ENCODE results near the gene AMY1A.
"Not testable (repeated sequence)": the region's sequence is repeated elsewhere in the genome, so short reads cannot be mapped to it uniquely, and the experiment has no call there.

AMY1A gene

DNA sequence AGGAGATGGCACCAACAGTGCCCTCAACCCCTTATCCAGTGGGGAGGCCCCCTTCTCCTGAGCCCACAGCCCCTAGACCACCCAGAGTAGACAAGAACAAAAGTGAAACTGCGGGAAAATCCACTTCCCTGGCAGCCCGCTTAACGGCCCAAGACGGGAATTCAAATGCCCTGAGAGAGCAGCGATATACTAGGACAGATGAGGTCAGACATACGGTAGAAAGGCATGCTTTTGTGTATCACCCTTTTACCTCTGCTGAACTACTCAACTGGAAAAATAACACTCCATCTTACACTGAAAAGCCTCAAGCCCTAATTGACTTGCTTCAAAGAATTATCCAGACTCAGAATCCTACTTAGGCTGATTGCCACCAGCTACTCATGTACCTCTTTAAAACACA lies 41.9 kb downstream of the AMY1A start:
- POLR2A ChIA-PET; H3K4me3 ChIP-seq (ENCODE audit: low read depth, low read length); H3K27ac ChIP-seq (ENCODE audit: extremely low read depth, low read depth, low read length); H3K36me3 ChIP-seq (ENCODE audit: control insufficient read depth in 2 of 2, insufficient read depth in 1 of 2, low read length in 2 of 2); CTCF ChIA-PET; H3K9me3 ChIP-seq (ENCODE audit: control insufficient read depth, insufficient read depth, low read depth, low read length); H3K4me1 ChIP-seq (ENCODE audit: control insufficient read depth, insufficient read depth, low read length): not testable (repeated sequence)

DNA sequence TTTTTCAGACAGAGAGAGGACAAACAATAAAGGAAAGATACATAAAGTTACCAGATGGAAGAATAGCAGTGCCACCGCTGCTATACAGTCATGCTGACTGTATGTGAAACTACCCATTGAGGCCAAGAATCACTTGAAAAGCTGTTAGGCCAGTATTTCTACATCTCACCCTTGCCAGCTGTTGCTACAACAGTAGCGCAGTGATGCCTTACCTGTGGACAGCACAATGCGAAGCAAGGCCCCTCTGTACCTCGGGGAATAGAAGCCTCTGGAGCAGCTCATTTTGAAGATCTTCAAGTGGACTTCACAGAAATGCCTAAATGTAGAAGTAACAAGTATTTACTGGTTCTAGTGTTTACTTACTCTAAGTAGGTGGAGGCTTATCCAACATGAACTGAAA lies 45.1 kb downstream of the AMY1A start:
- H3K4me3 ChIP-seq (ENCODE audit: low read depth, low read length); CTCF ChIA-PET; H3K27ac ChIP-seq (ENCODE audit: extremely low read depth, low read depth, low read length); POLR2A ChIA-PET; H3K4me1 ChIP-seq (ENCODE audit: control insufficient read depth, insufficient read depth, low read length); H3K36me3 ChIP-seq (ENCODE audit: control insufficient read depth in 2 of 2, insufficient read depth in 1 of 2, low read length in 2 of 2); H3K9me3 ChIP-seq (ENCODE audit: control insufficient read depth, insufficient read depth, low read depth, low read length): not testable (repeated sequence)

DNA sequence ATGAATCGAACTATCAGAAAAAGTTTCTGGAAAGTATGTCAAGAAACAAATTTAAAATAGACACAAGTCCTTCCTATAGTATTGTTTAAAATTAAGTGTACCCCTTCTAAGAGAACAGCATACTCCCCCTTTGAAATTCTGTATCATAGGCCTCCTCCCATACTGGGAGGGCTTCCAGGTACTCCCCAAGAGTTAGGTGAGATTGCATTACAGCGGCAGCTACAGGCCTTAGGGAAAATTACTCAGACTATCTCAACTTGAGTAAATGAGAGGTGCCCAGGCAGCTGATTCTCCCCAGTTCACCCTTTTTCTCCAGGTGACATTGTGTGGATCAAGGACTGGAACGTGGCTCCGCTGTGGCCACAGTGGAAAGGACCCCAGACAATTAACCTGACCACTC lies 45.7 kb downstream of the AMY1A start:
- H3K27ac ChIP-seq (ENCODE audit: extremely low read depth, low read depth, low read length); H3K9me3 ChIP-seq (ENCODE audit: control insufficient read depth, insufficient read depth, low read depth, low read length); H3K4me1 ChIP-seq (ENCODE audit: control insufficient read depth, insufficient read depth, low read length); H3K36me3 ChIP-seq (ENCODE audit: control insufficient read depth in 2 of 2, insufficient read depth in 1 of 2, low read length in 2 of 2); POLR2A ChIA-PET; CTCF ChIA-PET; H3K4me3 ChIP-seq (ENCODE audit: low read depth, low read length): not testable (repeated sequence)

DNA sequence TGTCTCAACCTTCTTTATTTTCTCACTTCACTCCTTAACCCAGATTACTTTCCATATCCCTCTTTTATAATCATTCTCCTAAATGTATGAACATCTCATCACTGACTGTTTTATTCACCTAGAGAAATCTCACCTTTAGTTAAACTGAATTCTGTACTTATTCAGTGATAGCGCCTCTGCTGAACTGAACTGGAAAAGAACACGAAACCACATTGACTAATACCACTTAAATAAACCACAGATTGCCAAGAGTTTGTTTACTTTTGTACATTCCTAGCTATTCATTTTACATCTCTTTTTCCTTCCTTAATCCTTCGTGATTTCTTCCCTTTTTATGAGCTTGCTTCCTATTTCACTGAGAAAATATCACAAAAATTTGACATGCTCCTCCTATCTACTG lies 52.1 kb downstream of the AMY1A start:
- CTCF ChIA-PET, POLR2A ChIA-PET: not testable (repeated sequence)

DNA sequence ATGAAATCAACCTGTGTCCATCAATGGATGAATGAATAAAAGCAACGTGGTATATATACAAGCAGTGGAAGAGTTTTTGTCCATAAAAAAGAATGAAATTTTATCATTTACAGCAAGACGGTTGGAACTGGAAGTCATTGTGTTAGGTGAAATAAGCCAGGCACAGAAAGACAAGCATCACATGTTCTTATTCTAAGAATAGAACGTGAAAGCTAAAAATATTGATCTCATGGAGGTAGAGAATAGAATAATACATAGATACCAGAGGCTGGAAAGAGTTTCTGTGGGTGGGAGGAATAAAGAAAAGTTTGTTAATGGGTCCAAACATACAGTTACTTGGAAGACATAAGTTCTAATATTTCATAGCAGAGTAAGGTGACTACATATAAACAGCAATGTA lies 54.8 kb downstream of the AMY1A start:
- H3K4me3 ChIP-seq (ENCODE audit: low read depth, low read length); H3K4me1 ChIP-seq (ENCODE audit: control insufficient read depth, insufficient read depth, low read length); H3K9me3 ChIP-seq (ENCODE audit: control insufficient read depth, insufficient read depth, low read depth, low read length); H3K27ac ChIP-seq (ENCODE audit: extremely low read depth, low read depth, low read length); POLR2A ChIA-PET; CTCF ChIA-PET; H3K36me3 ChIP-seq (ENCODE audit: control insufficient read depth in 2 of 2, insufficient read depth in 1 of 2, low read length in 2 of 2): not testable (repeated sequence)

More for the DNA sequence above, 52.1 kb downstream of the AMY1A start:
- not testable (repeated sequence) for H3K27ac ChIP-seq (ENCODE audit: extremely low read depth, low read depth, low read length); H3K4me3 ChIP-seq (ENCODE audit: low read depth, low read length); H3K36me3 ChIP-seq (ENCODE audit: control insufficient read depth in 2 of 2, insufficient read depth in 1 of 2, low read length in 2 of 2); H3K4me1 ChIP-seq (ENCODE audit: control insufficient read depth, insufficient read depth, low read length); H3K9me3 ChIP-seq (ENCODE audit: control insufficient read depth, insufficient read depth, low read depth, low read length)

All from HEK293 (cell line).